ENCODE data around the gene LTBP4. TPM values are rescaled to one million over a fixed set of nuclear protein-coding genes. Genes with fewer than 3 reads are reported as not detected.

LTBP4 gene
- total RNA-seq, 1 donor from 2014 or later: 46.9 TPM

GRCh38 chr19:40608240-40608621 lies 7.1 kb downstream of the LTBP4 start:
- Histone ChIP-seq H3K27ac (ENCODE audit: low read depth, low read length) (no peak overlapping the region), H3K79me2 (ENCODE audit: insufficient read depth, low read length) (no peaks in the 10 kb centered on the region), H3K27me3 (ENCODE audit: insufficient read depth, low read length) (no peaks in the 10 kb centered on the region), H3K4me2 (ENCODE audit: low read length) (no peak overlapping the region), H3K4me3 (ENCODE audit: insufficient read depth, low read depth, low read length) (no peak overlapping the region), H2AFZ (ENCODE audit: low read depth, low read length) (no peak overlapping the region), H3K9me3 (ENCODE audit: insufficient read depth, low read depth, low read length) (no peaks in the 10 kb centered on the region), H3K36me3 (ENCODE audit: insufficient read depth, low read length) (no peaks in the 10 kb centered on the region), H4K20me1 (ENCODE audit: insufficient read depth, low read length) (no peaks in the 10 kb centered on the region), H3K9ac (ENCODE audit: low read length) (no peak overlapping the region), H3K4me1 (ENCODE audit: insufficient read depth, low read length) (peaks cover 42% of the 10 kb centered on the region)
- no peaks in the 10 kb centered on the region for H3K9me3 Mint-ChIP-seq (ENCODE audit: unreplicated experiment)
- FAIRE-seq: no peak
- H3K4me3 Mint-ChIP-seq (ENCODE audit: unreplicated experiment): peak overlapping the region; percentile 54
- H3K4me1 Mint-ChIP-seq (ENCODE audit: low read depth, unreplicated experiment): peaks cover 9% of the 10 kb centered on the region
- no peak overlapping the region for H3K27ac Mint-ChIP-seq (ENCODE audit: unreplicated experiment)
- H3K27me3 Mint-ChIP-seq (ENCODE audit: low read depth, unreplicated experiment): peaks cover 47% of the 10 kb centered on the region
- H3K36me3 Mint-ChIP-seq (ENCODE audit: low read depth, unreplicated experiment): no peaks in the 10 kb centered on the region
- no peak for TF ChIP-seq CTCF (IDR thresholded peaks at IDR 0.05; ENCODE audit: insufficient read depth, low read depth, low read length)
- no peak for TF ChIP-seq EZH2 (IDR thresholded peaks at IDR 0.05; ENCODE audit: insufficient read depth, low read length)
- no peak for DNase-seq (ENCODE audit: low read depth)

- Histone ChIP-seq H2AFZ (ENCODE audit: low read depth, low read length) (no peak overlapping the region), H3K27me3 (ENCODE audit: insufficient read depth, low read length) (no peaks in the 10 kb centered on the region), H4K20me1 (ENCODE audit: insufficient read depth, low read length) (no peaks in the 10 kb centered on the region), H3K27ac (ENCODE audit: low read depth, low read length) (no peak overlapping the region), H3K9ac (ENCODE audit: low read length) (no peak overlapping the region), H3K4me2 (ENCODE audit: low read length) (peak overlapping the region; percentile 84), H3K79me2 (ENCODE audit: insufficient read depth, low read length) (no peaks in the 10 kb centered on the region), H3K4me3 (ENCODE audit: insufficient read depth, low read depth, low read length) (no peak overlapping the region), H3K36me3 (ENCODE audit: insufficient read depth, low read length) (no peaks in the 10 kb centered on the region), H3K9me3 (ENCODE audit: insufficient read depth, low read depth, low read length) (no peaks in the 10 kb centered on the region), H3K4me1 (ENCODE audit: insufficient read depth, low read length) (peaks cover 38% of the 10 kb centered on the region)
- DNase-seq (ENCODE audit: low read depth) (no peak), FAIRE-seq (no peak)
- TF ChIP-seq EZH2 (IDR thresholded peaks at IDR 0.05; ENCODE audit: insufficient read depth, low read length): no peak
- TF ChIP-seq CTCF (IDR thresholded peaks at IDR 0.05; ENCODE audit: insufficient read depth, low read depth, low read length): no peak
- no peaks in the 10 kb centered on the region for H3K9me3 Mint-ChIP-seq (ENCODE audit: unreplicated experiment)
- H3K36me3 Mint-ChIP-seq (ENCODE audit: low read depth, unreplicated experiment): no peaks in the 10 kb centered on the region
- peaks cover 9% of the 10 kb centered on the region for H3K4me1 Mint-ChIP-seq (ENCODE audit: low read depth, unreplicated experiment)
- H3K4me3 Mint-ChIP-seq (ENCODE audit: unreplicated experiment): peak overlapping the region; percentile 77
- peaks cover 49% of the 10 kb centered on the region for H3K27me3 Mint-ChIP-seq (ENCODE audit: low read depth, unreplicated experiment)
- no peak overlapping the region for H3K27ac Mint-ChIP-seq (ENCODE audit: unreplicated experiment)
Observed at GRCh38 chr19:40608957-40609356, 7.8 kb downstream of the LTBP4 start.

GRCh38 chr19:40609561-40610395 lies 8.6 kb downstream of the LTBP4 start:
- Histone ChIP-seq H3K27me3 (ENCODE audit: insufficient read depth, low read length) (no peaks in the 10 kb centered on the region), H3K4me2 (ENCODE audit: low read length) (peak overlapping the region; percentile 84), H4K20me1 (ENCODE audit: insufficient read depth, low read length) (no peaks in the 10 kb centered on the region), H3K9ac (ENCODE audit: low read length) (peak overlapping the region; percentile 63), H3K36me3 (ENCODE audit: insufficient read depth, low read length) (no peaks in the 10 kb centered on the region), H3K9me3 (ENCODE audit: insufficient read depth, low read depth, low read length) (no peaks in the 10 kb centered on the region), H2AFZ (ENCODE audit: low read depth, low read length) (peak overlapping the region; percentile 55), H3K4me3 (ENCODE audit: insufficient read depth, low read depth, low read length) (peak overlapping the region; percentile 39), H3K79me2 (ENCODE audit: insufficient read depth, low read length) (no peaks in the 10 kb centered on the region), H3K4me1 (ENCODE audit: insufficient read depth, low read length) (peaks cover 42% of the 10 kb centered on the region), H3K27ac (ENCODE audit: low read depth, low read length) (peak overlapping the region; percentile 10)
- Mint-ChIP-seq H3K4me3 (ENCODE audit: unreplicated experiment) (peak overlapping the region; percentile 77), H3K27me3 (ENCODE audit: low read depth, unreplicated experiment) (peaks cover 47% of the 10 kb centered on the region), H3K9me3 (ENCODE audit: unreplicated experiment) (no peaks in the 10 kb centered on the region), H3K36me3 (ENCODE audit: low read depth, unreplicated experiment) (no peaks in the 10 kb centered on the region), H3K4me1 (ENCODE audit: low read depth, unreplicated experiment) (peaks cover 9% of the 10 kb centered on the region), H3K27ac (ENCODE audit: unreplicated experiment) (no peak overlapping the region)
- peak; percentile 48 for DNase-seq (ENCODE audit: low read depth)
- FAIRE-seq: no peak
- TF ChIP-seq EZH2 (IDR thresholded peaks at IDR 0.05; ENCODE audit: insufficient read depth, low read length) (no peak), CTCF (IDR thresholded peaks at IDR 0.05; ENCODE audit: insufficient read depth, low read depth, low read length) (no peak)

All from astrocyte (in vitro differentiated cells and primary cell).